Astrocyte (in vitro differentiated cells and primary cell): ENCODE results near the gene GADD45B.

ENCODE experiments used
- EZH2 ChIP-seq: IDR thresholded peaks from 2 replicates; pipeline ENCODE4 v1.6.1; 2012; ENCODE audit warnings: mild to moderate bottlenecking, low read length, inconsistent platforms; ENCODE audit not compliant: insufficient read depth
- TF ChIP-seq, protein P1 (sequence below): IDR thresholded peaks from 2 replicates; pipeline ENCODE4 v1.5.1; 2011; ENCODE audit warnings: low read depth, mild to moderate bottlenecking, inconsistent platforms, low read length, moderate library complexity; ENCODE audit not compliant: insufficient read depth

DNA sequence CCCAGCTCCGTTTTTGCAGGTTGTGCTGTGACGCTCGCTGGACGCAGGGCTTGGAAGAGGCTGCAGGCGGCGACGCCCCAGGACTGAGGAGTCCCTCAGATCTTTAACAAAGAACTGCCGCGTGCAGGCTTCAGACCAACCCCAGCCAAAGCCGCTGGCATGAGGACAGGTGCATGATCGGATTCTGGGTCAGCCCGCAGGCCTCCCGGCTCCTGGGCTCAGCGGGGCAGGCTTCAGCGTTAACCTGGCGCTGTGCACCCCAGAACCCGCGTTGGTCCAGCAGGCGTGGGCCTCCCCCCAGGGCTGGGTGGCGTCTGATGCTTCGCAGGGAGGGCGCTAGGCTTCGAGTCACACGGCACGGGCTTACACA is 47.6 kb upstream of the GADD45B start:
- TF ChIP-seq, protein P1, sequence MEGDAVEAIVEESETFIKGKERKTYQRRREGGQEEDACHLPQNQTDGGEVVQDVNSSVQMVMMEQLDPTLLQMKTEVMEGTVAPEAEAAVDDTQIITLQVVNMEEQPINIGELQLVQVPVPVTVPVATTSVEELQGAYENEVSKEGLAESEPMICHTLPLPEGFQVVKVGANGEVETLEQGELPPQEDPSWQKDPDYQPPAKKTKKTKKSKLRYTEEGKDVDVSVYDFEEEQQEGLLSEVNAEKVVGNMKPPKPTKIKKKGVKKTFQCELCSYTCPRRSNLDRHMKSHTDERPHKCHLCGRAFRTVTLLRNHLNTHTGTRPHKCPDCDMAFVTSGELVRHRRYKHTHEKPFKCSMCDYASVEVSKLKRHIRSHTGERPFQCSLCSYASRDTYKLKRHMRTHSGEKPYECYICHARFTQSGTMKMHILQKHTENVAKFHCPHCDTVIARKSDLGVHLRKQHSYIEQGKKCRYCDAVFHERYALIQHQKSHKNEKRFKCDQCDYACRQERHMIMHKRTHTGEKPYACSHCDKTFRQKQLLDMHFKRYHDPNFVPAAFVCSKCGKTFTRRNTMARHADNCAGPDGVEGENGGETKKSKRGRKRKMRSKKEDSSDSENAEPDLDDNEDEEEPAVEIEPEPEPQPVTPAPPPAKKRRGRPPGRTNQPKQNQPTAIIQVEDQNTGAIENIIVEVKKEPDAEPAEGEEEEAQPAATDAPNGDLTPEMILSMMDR: no peak
- TF ChIP-seq EZH2: no peak
